Stomach (tissue), 9 donors: ENCODE measurements around the gene RAB17. TPM values are rescaled to one million over a fixed set of nuclear protein-coding genes. Genes with fewer than 3 reads are reported as not detected.

Experiments
- DNase-seq, 2 donors: peaks; one replicate each; pipeline versions ENCODE4 v3.0.0 to v3.0.0-alpha.2; 2013 to 2019
- H3K27ac ChIP-seq, 5 donors: fragments of 200-600 bp in 4 of 5; sonication (generic) in 4 of 5; one replicate each; pipeline ENCODE4 v1.5.1; 2013 to 2019; ENCODE audit warnings: mild to moderate bottlenecking in 1 of 5, moderate library complexity in 1 of 5
- H3K27me3 ChIP-seq, 3 donors: fragments of 200-600 bp; sonication (generic); one replicate each; pipeline ENCODE4 v1.5.1; 2017 to 2019; ENCODE audit warnings: mixed run types in 1 of 3
- H3K36me3 ChIP-seq, 4 donors: fragments of 200-600 bp; sonication (generic); 1 replicate in 3 of 4; 2 replicates in 1 of 4; pipeline ENCODE4 v1.5.1; 2016 to 2019
- H3K4me1 ChIP-seq, 4 donors: fragments of 200-600 bp; sonication (generic); one replicate each; pipeline ENCODE4 v1.5.1; 2016 to 2019
- H3K4me3 ChIP-seq, 4 donors: fragments of 200-600 bp; sonication (generic) in 3 of 4; one replicate each; pipeline ENCODE4 v1.5.1; 2016 to 2019; ENCODE audit warnings: mild to moderate bottlenecking in 1 of 4
- H3K9me3 ChIP-seq, 4 donors: fragments of 200-600 bp; sonication (generic); one replicate each; pipeline ENCODE4 v1.5.1; 2016 to 2019
- CTCF ChIP-seq, 7 experiments: fragments of 450-650 bp in 4 of 7; fragments of 200-600 bp in 3 of 7; sonication (generic) in 3 of 7; IDR thresholded peaks; one replicate each; pipeline ENCODE4 v1.5.1; 2016 to 2019; ENCODE audit warnings: antibody characterized with exemption in 7 of 7, control low read depth in 2 of 7, mild to moderate bottlenecking in 1 of 7
- EP300 ChIP-seq: sonication (generic); formaldehyde crosslinking; IDR thresholded peaks from one replicate; pipeline ENCODE4 v1.6.1; 2017; ENCODE audit warnings: antibody characterized with exemption
- POLR2A ChIP-seq, 4 donors: fragments of 450-650 bp; IDR thresholded peaks; one replicate each; pipeline ENCODE4 v1.6.1; 2016; ENCODE audit warnings: antibody characterized with exemption in 4 of 4, control low read depth in 2 of 4, mild to moderate bottlenecking in 1 of 4, moderate library complexity in 1 of 4
- POLR2AphosphoS5 ChIP-seq, 3 donors: sonication (generic); formaldehyde crosslinking; IDR thresholded peaks; one replicate each; pipeline ENCODE4 v1.6.1; 2016; ENCODE audit warnings: antibody characterized with exemption in 3 of 3
- WGBS, 5 donors: extraction: QIAGEN DNeasy Blood & Tissue Kit in 3 of 5; methylation state at CpG; one replicate each; pipeline versions ENCODE4 v1.1.5 to v1.1.7; 2013 to 2018; 5-methylcytosine and 5-hydroxymethylcytosine counted together
- intact Hi-C: fragments of 100-400 bp; cut with DNase I; formaldehyde crosslinking; loops from one replicate; pipeline ENCODE4 v1.15.1; 2023; ENCODE audit warnings: low total_unique reads
- polyA plus RNA-seq, 3 donors: library from polyadenylated mRNA; stranded (reverse); fragments of 200-250 nt; gene quantifications; one replicate each; pipeline ENCODE4 v1.2.3, GENCODE V29; 2013
- total RNA-seq, 5 donors: library from RNA; depleted of rRNA; stranded (reverse); fragments of >200 nt; gene quantifications; one replicate each; pipeline versions ENCODE4 v1.1.0 to v1.2.3, GENCODE V29; 2014 to 2016
- donor health status: healthy with polysubstance abuse.
- donor health status: Bipolar disorder and iron deficiency.
- donor health status: healthy.

The RAB17 gene
- total and polyA plus RNA-seq, 8 donors: 8.8 to 187 (median 50.8) TPM

- Histone ChIP-seq H3K27me3 (no peaks in the 10 kb centered on the region), H3K4me3 (no peak overlapping the region), H3K36me3 (peaks cover 13 to 88% (median 52%) of the 10 kb centered on the region in 4 donors), H3K4me1 (peaks cover 0 to 7% (median 0%) of the 10 kb centered on the region in 4 donors), H3K9me3 (no peaks in the 10 kb centered on the region), H3K27ac (no peak overlapping the region)
- WGBS, 5 donors: 69 to 78% (median 76%) methylated on average over 10 to 11 of the region's 11 CpGs
- no peak for TF ChIP-seq POLR2A (IDR thresholded peaks at IDR 0.05)
- TF ChIP-seq POLR2AphosphoS5 (IDR thresholded peaks at IDR 0.05): no peak
- no peak for TF ChIP-seq CTCF (IDR thresholded peaks at IDR 0.05)
- TF ChIP-seq EP300: no peak
- DNase-seq: no peak
- intact Hi-C loops: no loop called here
Measured at GRCh38 chr2:237532160-237532559, 58.4 kb downstream of the RAB17 start.

DNA sequence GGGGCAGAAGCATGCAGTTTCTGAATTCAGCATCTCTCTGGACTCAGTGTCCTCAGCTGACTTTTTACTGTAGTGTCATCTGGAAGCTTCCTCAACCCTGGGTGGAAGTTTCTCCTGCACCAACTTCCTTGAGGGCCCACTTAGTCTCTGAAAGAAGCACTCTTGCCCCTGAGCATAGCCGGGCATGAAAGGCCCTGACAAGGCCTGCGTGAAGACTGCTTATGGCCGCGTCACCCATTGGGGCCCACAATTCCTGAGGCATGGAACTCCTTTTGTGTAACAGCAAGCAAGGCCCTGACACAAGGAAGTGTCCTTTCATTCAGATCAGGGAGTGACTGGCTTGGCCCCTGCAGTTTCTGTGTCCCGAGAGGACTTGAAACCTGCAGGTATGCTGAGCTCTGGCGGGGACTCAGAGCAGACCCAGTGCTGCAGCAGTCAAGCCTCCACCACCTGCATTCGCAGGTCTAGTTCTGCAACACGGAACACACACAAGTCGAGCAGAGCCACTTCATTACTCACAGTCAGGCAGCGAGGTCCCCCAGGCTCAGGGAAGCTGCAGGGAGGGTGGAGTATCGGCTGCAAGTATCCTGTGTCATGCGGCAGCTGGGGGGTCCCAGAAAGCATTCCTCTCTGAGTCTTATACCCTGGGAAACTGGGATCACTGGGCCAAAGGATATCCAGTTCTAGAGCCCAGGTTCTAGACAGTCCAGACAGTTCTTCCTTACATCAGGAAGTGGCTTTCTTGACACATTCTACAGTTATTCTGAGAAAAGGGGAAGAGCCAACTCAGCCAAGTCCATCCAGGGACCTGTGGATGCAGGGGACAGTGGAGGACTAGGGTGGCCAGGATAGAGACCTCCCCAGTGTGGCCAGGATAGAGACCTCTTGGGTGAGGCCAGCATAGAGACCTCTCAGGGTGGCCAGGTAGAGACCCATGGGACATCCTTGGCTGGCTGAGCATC is 59.8 kb downstream of the RAB17 start:
- Histone ChIP-seq H3K27ac (no peak overlapping the region), H3K4me1 (peaks cover 0 to 7% (median 1%) of the 10 kb centered on the region in 4 donors), H3K36me3 (peaks cover 13 to 88% (median 45%) of the 10 kb centered on the region in 4 donors), H3K9me3 (no peaks in the 10 kb centered on the region), H3K4me3 (no peak overlapping the region), H3K27me3 (no peaks in the 10 kb centered on the region)
- TF ChIP-seq POLR2A (IDR thresholded peaks at IDR 0.05) (no peak), EP300 (no peak), CTCF (IDR thresholded peaks at IDR 0.05) (no peak), POLR2AphosphoS5 (IDR thresholded peaks at IDR 0.05) (no peak)
- intact Hi-C loops: no loop called here
- WGBS, 5 donors: 85 to 95% (median 87%) methylated on average over 12 of the region's 12 CpGs
- DNase-seq: no peak

DNA sequence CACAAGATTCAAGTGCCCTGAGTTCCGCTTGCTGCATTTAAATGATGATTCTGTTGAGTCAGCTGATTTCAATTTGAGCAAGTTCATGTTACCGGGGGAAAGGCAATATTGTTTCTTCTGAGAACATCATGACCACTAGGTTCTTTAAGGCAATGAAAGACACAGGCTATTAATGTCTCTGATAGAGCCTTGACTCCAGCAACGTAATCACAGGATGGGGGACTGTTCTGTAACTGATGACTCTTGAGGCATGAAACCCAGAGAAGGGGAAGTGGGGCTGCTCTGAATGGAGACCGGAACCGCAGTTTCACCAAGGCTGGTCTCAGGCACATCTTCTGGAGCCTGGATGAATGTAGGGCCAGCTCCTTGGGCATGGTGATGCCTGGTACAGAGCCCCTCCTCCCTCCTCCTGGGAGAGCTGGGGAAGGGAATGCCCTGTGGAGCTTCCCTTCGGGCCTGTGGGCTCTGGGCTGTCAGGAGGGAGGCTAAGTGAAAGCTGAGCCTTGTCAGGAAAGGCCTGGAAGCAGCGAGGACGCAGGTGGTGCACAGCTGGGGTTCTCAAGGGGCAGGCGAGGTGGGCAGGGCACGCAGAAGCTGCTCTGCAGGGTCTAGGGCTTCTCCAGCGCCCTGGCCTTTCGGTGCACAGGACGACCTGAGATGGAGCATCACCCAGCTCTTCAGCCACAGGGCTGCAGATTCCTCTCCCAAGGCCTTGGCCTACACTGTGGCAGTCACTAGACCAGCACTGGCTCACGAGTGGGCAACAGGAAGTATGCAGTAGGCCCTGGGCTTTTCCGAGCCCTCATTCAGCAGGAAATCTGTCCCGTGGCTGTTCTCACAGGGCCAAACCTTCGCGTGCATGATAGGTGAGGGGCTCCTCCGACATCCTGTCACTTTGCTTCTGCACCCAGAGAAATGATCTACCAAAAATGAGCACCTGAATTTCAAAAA is 60.8 kb downstream of the RAB17 start:
- TF ChIP-seq CTCF (IDR thresholded peaks at IDR 0.05) (no peak), POLR2A (IDR thresholded peaks at IDR 0.05) (no peak), POLR2AphosphoS5 (IDR thresholded peaks at IDR 0.05) (no peak), EP300 (no peak)
- Histone ChIP-seq H3K4me3 (no peak overlapping the region), H3K9me3 (no peaks in the 10 kb centered on the region), H3K27me3 (no peaks in the 10 kb centered on the region), H3K27ac (no peak overlapping the region), H3K4me1 (peaks cover 0 to 12% (median 4%) of the 10 kb centered on the region in 4 donors), H3K36me3 (peaks cover 11 to 91% (median 45%) of the 10 kb centered on the region in 4 donors)
- 87 to 90% (median 89%) methylated on average over 15 to 19 of the region's 19 CpGs for WGBS, 5 donors
- DNase-seq: no peak
- intact Hi-C loops: no loop called here

- TF ChIP-seq EP300: no peak
- TF ChIP-seq POLR2A (IDR thresholded peaks at IDR 0.05): no peak
- no peak for TF ChIP-seq CTCF (IDR thresholded peaks at IDR 0.05)
- TF ChIP-seq POLR2AphosphoS5 (IDR thresholded peaks at IDR 0.05): no peak
- Histone ChIP-seq H3K9me3 (no peaks in the 10 kb centered on the region), H3K4me3 (no peak overlapping the region), H3K36me3 (peaks cover 0 to 91% (median 44%) of the 10 kb centered on the region in 4 donors), H3K27ac (no peak overlapping the region), H3K4me1 (peaks cover 0 to 8% (median 4%) of the 10 kb centered on the region in 4 donors), H3K27me3 (no peaks in the 10 kb centered on the region)
- 92 to 98% (median 95%) methylated on average over 5 of the region's 5 CpGs for WGBS, 5 donors
- intact Hi-C loops: no loop called here
- no peak for DNase-seq
Measured at GRCh38 chr2:237527766-237528165, 62.8 kb downstream of the RAB17 start.
